Bronchial epithelial cell (primary cell): ENCODE measurements around the gene CACNG5. TPM values are rescaled to one million over a fixed set of nuclear protein-coding genes. Genes with fewer than 3 reads are reported as not detected.

ENCODE experiments used
- DNase-seq: peaks from one replicate; pipeline ENCODE4 v3.0.0-alpha.2; 2010; ENCODE audit warnings: low read depth
- FAIRE-seq: peaks from 2 replicates; lab custom pipeline; 2011; peaks lifted over from hg19 to GRCh38; lab: Jason Lieb, UNC
- H3K27me3 ChIP-seq: 2 replicates; pipeline ENCODE4 v1.5.1; 2011; ENCODE audit warnings: low read length; ENCODE audit not compliant: control insufficient read depth, insufficient read depth
- H3K36me3 ChIP-seq: 2 replicates; pipeline ENCODE4 v1.5.1; 2011; ENCODE audit warnings: low read length; ENCODE audit not compliant: control insufficient read depth, insufficient read depth
- H3K4me3 ChIP-seq: 2 replicates; pipeline ENCODE4 v1.5.1; 2011; ENCODE audit warnings: mild to moderate bottlenecking, low read depth, low read length, control low read depth
- CTCF ChIP-seq: IDR thresholded peaks from 2 replicates; pipeline ENCODE4 v1.5.1; 2011; ENCODE audit warnings: mild to moderate bottlenecking, moderate library complexity, low read length, control low read depth, inconsistent platforms; ENCODE audit not compliant: insufficient read depth, severe bottlenecking
- total RNA-seq: library from RNA; depleted of rRNA; stranded (reverse); fragments of >200 nt; gene quantifications from 2 replicates; pipeline ENCODE4 v1.2.1, GENCODE V29; 2014

The CACNG5 gene
- total RNA-seq: not detected in 2 replicates

GRCh38 chr17:66834919-66835454 lies at the start of gene CACNG5:
Gene CACNG5 (plus strand): TSS chr17:66835117. CDS start chr17:66877333, 42,216 bp downstream.
- Histone ChIP-seq H3K27me3 (peaks cover 7% of the 10 kb centered on the region), H3K4me3 (no peak within 1 kb of the TSS), H3K36me3 (no peaks in the 10 kb centered on the region)
- TF ChIP-seq CTCF: no peak
- DNase-seq (no peak), FAIRE-seq (no peak)

- Histone ChIP-seq H3K27me3 (no peaks in the 10 kb centered on the region), H3K4me3 (no peak overlapping the region), H3K36me3 (peaks cover 12% of the 10 kb centered on the region)
- DNase-seq (no peak), FAIRE-seq (no peak)
- no peak for TF ChIP-seq CTCF
Measured at GRCh38 chr17:66786107-66786506, 48.8 kb upstream of the CACNG5 start.

GRCh38 chr17:66787914-66788313 lies 47.0 kb upstream of the CACNG5 start:
- peaks cover 15% of the 10 kb centered on the region for H3K36me3 ChIP-seq
- FAIRE-seq (no peak), DNase-seq (no peak)
- H3K27me3 ChIP-seq: no peaks in the 10 kb centered on the region
- H3K4me3 ChIP-seq: no peak overlapping the region
- TF ChIP-seq CTCF: no peak

- FAIRE-seq: no peak
- Histone ChIP-seq H3K27me3 (no peaks in the 10 kb centered on the region), H3K36me3 (peaks cover 15% of the 10 kb centered on the region), H3K4me3 (no peak overlapping the region)
- DNase-seq: no peak
- TF ChIP-seq CTCF: no peak
Measured at GRCh38 chr17:66789093-66789492, 45.8 kb upstream of the CACNG5 start.

- FAIRE-seq (no peak), DNase-seq (no peak)
- H3K4me3 ChIP-seq: no peak overlapping the region
- H3K27me3 ChIP-seq: no peaks in the 10 kb centered on the region
- peaks cover 13% of the 10 kb centered on the region for H3K36me3 ChIP-seq
- no peak for TF ChIP-seq CTCF
Measured at GRCh38 chr17:66789961-66790437, 44.9 kb upstream of the CACNG5 start.

GRCh38 chr17:66790501-66791061 lies 44.3 kb upstream of the CACNG5 start:
- no peak for TF ChIP-seq CTCF
- no peak for FAIRE-seq
- Histone ChIP-seq H3K36me3 (peaks cover 13% of the 10 kb centered on the region), H3K27me3 (no peaks in the 10 kb centered on the region), H3K4me3 (no peak overlapping the region)
- DNase-seq: no peak
